HG03066 (cell line): ENCODE measurements around the gene PPP1R14D.

Experiments
- ATAC-seq: cut with Tn5 transposase; IDR thresholded peaks from one replicate; pipeline ENCODE4 v1.9.1; 2021; ENCODE audit warnings: low read depth; ENCODE audit not compliant: unreplicated experiment

The PPP1R14D gene

DNA sequence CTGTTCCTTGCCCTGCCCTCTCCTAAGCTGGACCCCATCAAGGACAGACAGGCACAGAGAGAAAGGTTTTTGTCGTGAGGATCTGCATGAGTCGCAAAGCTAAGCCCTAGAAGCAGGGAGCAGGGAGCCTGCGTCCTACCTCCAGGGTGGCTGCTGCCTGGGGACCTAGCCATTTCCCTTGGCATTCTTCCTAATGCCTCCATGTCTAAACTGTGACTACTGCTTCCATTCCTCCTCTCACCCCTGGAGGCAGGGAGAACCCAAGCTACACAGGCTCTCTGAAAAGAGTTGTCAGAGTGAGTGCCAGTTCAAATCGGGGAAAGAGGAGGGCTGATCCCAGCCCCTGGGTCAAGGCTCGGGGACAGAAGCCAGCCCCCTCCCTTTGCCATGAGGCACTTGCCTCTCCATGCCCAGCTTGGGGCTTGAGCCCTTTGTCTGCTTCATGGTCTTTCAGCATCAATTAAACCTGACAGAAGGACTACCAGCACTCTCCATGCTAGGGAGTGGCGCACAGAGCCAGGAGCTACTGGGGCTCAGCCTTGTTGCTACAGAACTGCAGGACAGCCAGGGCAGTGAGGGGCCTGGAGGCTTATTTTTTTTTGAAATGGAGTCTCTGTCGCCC, 62.2 kb downstream of the PPP1R14D start:
- no peak for ATAC-seq
